ENCODE data around the gene PHLDB3.

Gene PHLDB3

GRCh38 chr19:43468354-43469159 is 36.0 kb downstream of the PHLDB3 start:
- no peak for DNase-seq (ENCODE audit: low read depth)

- DNase-seq (ENCODE audit: low read depth): no peak
These were observed 36.8 kb downstream of the PHLDB3 start for GRCh38 chr19:43467730-43468129.

- no peak for DNase-seq (ENCODE audit: low read depth)
These were observed 37.3 kb downstream of the PHLDB3 start for GRCh38 chr19:43467276-43467675.

DNA sequence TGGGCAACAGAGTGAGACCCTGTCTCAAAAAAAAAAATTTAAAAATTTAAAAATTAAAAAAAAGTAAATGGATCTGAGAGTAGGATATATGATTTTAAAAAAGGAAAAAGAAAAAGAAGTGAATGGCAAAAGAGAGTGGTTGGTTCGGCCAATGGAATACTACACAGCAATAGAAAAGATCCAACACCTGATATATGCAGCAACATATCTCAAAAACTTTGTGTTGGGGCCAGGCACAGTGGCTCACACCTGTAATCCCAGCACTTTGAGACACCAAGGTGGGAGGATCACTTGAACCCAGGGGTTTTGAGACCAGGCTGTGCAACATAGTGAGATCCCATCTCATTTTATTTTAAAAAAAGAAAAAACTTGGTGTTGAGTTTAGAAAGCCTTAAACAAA is 37.8 kb downstream of the PHLDB3 start:
- DNase-seq (ENCODE audit: low read depth): no peak

DNA sequence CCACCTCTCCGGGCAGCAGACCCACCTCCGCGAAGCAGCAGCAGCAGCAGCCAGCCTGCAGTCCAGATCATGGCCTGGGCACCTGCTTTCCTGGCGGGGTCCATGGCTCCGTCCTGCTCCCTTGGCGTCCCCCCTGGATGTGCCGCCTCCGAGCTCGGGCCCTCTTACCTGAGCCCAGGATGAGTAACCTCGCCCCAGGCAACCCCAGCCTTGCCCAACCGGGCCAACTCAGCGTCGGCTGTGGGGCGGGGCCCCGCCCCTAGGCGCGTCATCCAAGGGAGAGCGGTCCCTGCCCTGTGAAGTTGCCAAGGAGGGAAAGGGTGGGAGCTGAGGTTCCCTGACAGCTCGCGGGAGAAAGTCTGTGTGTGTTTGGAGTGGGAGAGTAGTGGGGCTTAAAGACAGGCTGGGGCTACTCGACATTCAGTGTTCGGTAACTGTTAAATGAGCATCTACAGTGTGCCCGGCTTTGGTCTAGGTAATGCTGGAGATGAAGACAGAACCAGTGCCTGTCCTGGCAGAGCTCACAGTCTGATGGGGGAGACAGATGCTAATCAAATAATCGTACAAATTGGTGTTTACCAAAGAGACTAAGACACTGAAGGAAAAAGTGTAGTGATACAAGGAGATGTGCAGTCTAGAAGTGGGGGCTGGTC is 39.0 kb downstream of the PHLDB3 start, which contains the start of gene LYPD3:
Gene LYPD3 (minus strand): TSS at position 141 of the 653 bp plus-strand sequence. CDS start 37 bp downstream, at position 104.
- DNase-seq (ENCODE audit: low read depth): no peak

DNA sequence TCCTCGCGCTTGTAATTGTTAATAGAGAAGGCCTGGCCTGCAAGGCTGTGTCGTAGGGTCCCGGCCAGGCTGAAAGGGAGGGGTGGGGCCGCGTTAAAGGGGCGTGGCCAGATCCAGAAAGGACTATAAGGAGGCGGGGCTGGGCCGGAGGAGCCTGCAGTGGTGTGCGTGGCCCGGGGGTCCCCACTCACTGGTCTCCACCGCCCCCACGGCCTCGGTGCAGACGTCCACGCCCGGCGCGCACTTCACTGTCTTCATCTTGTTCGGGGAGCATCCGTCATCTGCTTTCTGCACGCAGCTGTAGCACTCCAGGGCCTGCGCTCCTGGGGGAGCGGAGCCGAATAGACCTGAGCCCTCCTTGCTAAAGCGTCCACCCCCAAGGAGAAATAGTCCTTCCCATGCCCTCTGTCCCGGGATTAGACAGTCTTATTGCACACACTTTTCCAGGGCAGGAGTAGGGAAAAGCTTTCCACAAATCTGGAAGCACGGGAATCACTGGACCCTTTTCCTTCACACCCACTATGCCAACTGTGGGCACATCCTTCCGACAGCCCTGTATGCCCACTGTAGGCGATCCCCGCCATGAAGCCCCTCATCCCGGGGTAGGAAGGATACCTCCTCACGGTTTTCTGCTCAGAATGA is 40.3 kb downstream of the PHLDB3 start:
- peak; percentile 67 for DNase-seq (ENCODE audit: low read depth)

DNA sequence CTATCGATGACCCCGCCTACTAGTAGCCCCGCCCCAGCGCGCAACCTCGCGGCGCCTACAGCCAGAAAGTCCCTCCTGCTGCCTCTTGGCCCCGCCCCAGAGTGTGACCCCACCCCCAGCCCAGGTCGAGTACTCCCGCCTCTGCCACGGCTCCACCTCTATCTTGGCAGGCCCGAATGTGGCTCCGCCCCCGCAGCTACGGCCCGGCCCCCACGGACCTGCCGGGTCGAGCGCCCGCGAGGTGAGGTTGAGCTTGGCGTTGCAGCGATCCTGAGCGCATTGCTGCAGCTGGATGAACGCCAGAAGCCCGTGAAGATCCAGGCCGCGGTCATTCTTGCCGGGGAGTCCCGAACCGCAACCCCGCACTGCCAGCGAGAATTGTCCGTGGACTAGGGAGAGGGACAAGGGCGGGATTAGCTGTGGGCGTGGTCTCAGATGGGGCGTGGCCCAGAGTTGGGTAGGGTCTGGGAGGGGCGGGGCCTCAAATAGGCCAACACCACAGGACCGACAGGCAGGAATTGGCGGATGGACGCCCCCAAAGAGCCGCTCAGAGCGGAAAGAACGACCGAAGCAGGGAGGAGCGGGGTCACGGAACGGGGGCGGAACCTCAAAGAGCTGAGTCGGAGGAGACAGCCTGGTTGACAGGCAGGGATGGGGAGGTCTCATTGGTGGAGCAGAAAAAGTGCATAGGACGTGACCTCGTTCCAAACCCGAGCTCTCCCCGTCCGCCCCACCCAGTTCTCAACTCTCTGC is 41.0 kb downstream of the PHLDB3 start:
- DNase-seq (ENCODE audit: low read depth): peak; percentile 99

- DNase-seq (ENCODE audit: low read depth): no peak
These were observed 41.7 kb downstream of the PHLDB3 start for GRCh38 chr19:43462785-43463380.

DNA sequence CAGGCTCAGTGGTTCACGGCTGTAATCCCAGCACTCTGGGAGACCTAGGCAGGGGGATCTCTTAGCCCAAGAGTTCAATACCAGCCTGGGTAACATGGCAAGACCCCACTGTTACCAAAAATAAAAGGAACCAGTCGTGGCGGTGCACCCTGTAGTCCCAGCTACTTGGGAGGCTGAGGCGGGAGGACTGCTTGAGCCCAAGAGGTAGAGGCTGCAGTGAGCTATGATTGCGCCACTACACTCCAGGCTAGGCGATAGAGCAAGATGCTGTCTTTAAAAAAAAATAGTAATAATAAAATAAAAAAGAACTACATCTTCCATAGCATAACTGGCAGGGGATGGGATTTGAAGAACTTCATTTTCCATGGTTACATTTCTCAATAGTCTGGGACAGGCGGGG is 42.2 kb downstream of the PHLDB3 start:
- DNase-seq (ENCODE audit: low read depth): no peak

DNA sequence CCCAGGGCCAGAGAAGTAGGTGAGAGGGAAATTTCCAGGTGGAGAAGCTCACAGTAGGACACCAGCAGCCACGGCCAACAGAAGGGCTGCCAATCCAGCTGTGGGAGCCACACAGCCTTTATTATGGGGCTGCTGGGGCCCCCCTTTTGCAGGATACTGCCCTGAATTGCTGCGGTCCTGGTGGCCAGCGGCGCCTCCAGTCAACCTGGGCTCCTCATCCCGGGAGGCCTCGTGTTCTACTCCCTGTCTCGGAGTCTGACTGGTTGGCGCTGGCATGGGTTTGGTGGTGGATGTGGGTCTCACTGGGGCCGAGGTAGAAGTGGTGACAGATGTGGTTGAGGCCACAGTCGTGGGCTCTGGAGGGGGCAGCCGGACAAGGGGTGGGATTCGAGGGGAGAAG is 43.2 kb downstream of the PHLDB3 start:
- no peak for DNase-seq (ENCODE audit: low read depth)

- DNase-seq (ENCODE audit: low read depth): no peak
These were observed 44.1 kb downstream of the PHLDB3 start for GRCh38 chr19:43460362-43461016.

DNA sequence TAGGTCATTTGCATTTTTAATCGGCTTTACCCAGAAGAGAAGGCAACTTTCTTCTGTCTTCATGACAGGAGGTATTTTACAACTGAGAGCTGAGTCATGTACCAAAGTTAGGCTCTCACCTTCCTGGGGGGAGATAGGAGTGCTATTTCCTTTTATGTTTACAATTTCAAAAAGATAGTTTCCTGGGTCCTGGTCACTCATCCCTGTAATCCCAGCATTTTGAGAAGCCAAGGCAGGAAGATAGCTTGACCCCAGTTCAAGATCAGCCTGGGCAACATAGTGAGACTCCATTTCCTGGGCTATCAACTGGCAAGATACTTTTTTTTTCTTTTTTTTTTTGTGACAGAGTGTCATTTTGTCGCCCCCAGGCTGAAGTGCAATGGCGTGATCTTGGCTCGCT is 46.7 kb downstream of the PHLDB3 start:
- DNase-seq (ENCODE audit: low read depth): no peak

GRCh38 chr19:43455321-43456113 is 49.0 kb downstream of the PHLDB3 start:
- no peak for DNase-seq (ENCODE audit: low read depth)

DNA sequence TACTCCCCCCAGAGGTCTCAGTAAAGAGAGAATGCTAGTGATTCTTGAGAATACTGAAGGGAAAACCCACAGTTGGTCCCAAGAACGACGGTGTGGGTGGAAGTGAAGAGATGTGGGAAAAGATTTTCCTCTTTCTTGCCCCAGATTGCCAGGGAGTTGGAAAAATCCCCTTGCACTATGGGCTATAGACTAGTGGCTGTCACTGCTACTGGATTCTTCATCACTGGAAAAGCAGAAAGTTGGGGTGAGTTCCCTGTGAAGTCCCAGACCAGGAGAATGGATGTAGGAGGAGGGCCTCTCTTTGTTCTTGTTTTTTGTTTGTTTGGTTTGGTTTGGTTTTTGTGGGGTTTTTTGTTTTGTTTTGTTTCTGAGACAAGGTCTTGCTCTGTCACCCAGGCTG is 50.5 kb downstream of the PHLDB3 start:
- DNase-seq (ENCODE audit: low read depth): no peak

DNA sequence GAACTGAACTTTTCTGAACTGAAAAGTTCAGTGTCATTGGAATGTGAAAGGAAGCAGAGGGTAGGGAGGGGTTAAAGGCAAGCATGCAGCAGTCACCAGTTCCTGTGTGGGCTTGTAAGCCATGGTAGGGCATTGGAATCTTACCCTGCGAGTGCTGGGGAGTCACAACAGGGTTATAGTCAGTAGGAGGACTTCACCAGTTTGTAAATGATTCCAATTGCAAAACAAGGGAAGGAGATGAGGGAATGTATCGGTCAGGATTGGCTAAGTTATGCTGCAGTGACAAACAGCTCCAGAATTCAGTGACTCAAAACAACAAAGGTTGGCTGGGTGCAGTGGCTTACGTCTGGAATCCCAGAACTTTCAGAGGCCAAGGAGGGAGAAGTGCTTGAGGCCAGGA is 52.0 kb downstream of the PHLDB3 start:
- no peak for DNase-seq (ENCODE audit: low read depth)

DNA sequence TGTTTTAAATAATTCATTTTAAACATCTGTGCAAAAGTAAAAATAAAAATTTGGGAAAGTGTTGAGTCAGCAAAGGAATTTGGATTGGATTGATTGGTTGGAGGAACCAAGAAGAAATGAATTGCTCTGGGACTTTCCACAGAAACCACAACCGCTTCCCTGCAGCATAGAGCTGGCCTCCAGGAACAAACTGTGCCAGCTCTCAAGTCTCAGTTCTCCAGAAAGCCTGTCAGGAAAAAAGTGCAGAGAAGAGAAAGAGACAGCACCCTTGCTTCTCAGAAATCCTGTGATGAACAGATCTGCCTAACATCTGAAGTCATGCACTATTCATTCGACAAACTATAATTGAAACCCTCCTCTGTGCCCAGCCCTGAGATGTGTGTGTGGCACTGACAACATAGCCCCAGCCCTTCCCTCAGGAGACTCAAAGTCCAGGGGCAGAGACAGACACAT is 54.0 kb downstream of the PHLDB3 start:
- DNase-seq (ENCODE audit: low read depth): no peak

DNA sequence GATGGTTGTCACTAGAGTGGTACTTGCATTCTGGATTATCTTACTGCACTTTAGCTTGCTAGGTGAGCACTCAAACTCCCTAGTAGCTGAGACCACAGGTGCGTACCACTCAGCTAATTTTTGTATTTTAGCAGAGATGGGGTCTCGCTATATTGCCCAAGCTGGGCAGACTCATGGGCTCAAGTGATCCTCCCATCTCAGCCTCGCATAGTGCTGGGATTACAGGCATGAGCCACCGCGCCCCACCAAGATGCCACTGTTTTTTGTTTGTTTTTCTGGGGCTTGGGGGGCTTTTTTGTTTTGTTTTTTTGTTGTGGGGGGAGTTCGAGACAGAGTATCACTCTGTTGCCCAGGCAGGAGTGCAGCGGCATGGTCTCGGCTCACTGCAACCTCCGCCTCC is 56.9 kb downstream of the PHLDB3 start:
- no peak for DNase-seq (ENCODE audit: low read depth)

- DNase-seq (ENCODE audit: low read depth): peak; percentile 65
These were observed 57.6 kb downstream of the PHLDB3 start for GRCh38 chr19:43446746-43447489.

DNA sequence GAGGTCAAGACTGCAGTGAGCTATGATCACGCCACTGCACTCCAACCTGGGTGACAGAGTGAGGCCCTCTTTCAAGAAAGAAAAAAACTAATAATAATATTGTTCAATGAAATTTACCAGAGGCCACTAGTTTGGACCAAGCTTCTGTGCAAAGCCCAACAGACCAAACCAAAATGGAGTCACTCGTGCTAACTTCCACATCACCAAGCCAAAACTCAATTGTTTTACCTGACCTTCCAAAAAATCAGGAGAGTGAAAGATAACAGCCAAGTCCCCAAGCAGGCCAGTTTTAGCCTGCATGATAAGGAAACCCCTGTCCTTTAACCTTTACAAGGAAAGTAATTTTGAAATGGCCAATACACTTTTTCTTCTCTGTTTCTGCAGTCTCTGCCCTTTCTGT is 59.1 kb downstream of the PHLDB3 start:
- no peak for DNase-seq (ENCODE audit: low read depth)

Data from stimulated activated CD8-positive, alpha-beta memory T cell treated with anti-CD3 and anti-CD28 coated beads, Interleukin-4, amount 100 ng/mL, for 24 hours (primary cell).